Small intestine (tissue), 7 donors: Measurements from ENCODE around the gene CD81. TPM values are rescaled to one million over a fixed set of nuclear protein-coding genes. Genes with fewer than 3 reads are reported as not detected.

ENCODE experiments used
- DNase-seq, 2 donors: peaks; one replicate each; pipeline versions ENCODE4 v3.0.0 to v3.0.0-alpha.2; 2013
- FAIRE-seq: peaks from 2 replicates; lab custom pipeline; 2012; peaks lifted over from hg19 to GRCh38; lab: Jason Lieb, UNC
- H3K27ac ChIP-seq, 3 donors: one replicate each; pipeline ENCODE4 v1.5.1; 2013; ENCODE audit warnings: low read length in 2 of 3, mild to moderate bottlenecking in 2 of 3, control low read depth in 1 of 3, inconsistent platforms in 1 of 3, low read depth in 1 of 3, moderate library complexity in 1 of 3
- H3K27me3 ChIP-seq, 3 donors: one replicate each; pipeline ENCODE4 v1.6.1; 2013; ENCODE audit warnings: low read length in 3 of 3, inconsistent platforms in 1 of 3; ENCODE audit not compliant: control insufficient read depth in 3 of 3, insufficient read depth in 3 of 3
- H3K36me3 ChIP-seq, 3 donors: one replicate each; pipeline ENCODE4 v1.6.1; 2013; ENCODE audit warnings: low read length in 3 of 3, inconsistent platforms in 1 of 3, low read depth in 1 of 3, mild to moderate bottlenecking in 1 of 3, moderate library complexity in 1 of 3; ENCODE audit not compliant: control insufficient read depth in 3 of 3, insufficient read depth in 2 of 3
- H3K4me1 ChIP-seq, 3 donors: one replicate each; pipeline ENCODE4 v1.6.1; 2013; ENCODE audit warnings: low read length in 2 of 3, inconsistent platforms in 1 of 3, low read depth in 1 of 3, mild to moderate bottlenecking in 1 of 3, moderate library complexity in 1 of 3; ENCODE audit not compliant: control insufficient read depth in 3 of 3, insufficient read depth in 2 of 3
- H3K4me3 ChIP-seq, 3 donors: one replicate each; pipeline ENCODE4 v1.5.1; 2013; ENCODE audit warnings: low read length in 3 of 3, control low read depth in 1 of 3, inconsistent platforms in 1 of 3, low read depth in 1 of 3, mild to moderate bottlenecking in 1 of 3, moderate library complexity in 1 of 3
- H3K9me3 ChIP-seq, 2 donors: one replicate each; pipeline ENCODE4 v1.6.1; 2013; ENCODE audit warnings: low read depth in 1 of 2, low read length in 1 of 2; ENCODE audit not compliant: control insufficient read depth in 2 of 2, insufficient read depth in 1 of 2
- WGBS, 3 donors: extraction: QIAGEN DNeasy Blood & Tissue Kit; methylation state at CpG; one replicate each; pipeline ENCODE4 v1.1.7; 2013; 5-methylcytosine and 5-hydroxymethylcytosine counted together
- polyA plus RNA-seq, 4 donors: library from polyadenylated mRNA; stranded (reverse) in 3 of 4; unstranded in 1 of 4; fragments of 200-250 nt in 3 of 4; fragments of 120-200 nt in 1 of 4; gene quantifications; one replicate each; pipeline versions ENCODE4 v1.2.1 to v1.2.3, GENCODE V29; 2013
- donor health status: healthy with polysubstance abuse.
- donor health status: control.
- donor health status: control.
- donor health status: Bipolar disorder and iron deficiency.
- donor health status: healthy.

CD81 gene
- polyA plus RNA-seq, 4 donors: 11.0 to 285 (median 134) TPM

DNA sequence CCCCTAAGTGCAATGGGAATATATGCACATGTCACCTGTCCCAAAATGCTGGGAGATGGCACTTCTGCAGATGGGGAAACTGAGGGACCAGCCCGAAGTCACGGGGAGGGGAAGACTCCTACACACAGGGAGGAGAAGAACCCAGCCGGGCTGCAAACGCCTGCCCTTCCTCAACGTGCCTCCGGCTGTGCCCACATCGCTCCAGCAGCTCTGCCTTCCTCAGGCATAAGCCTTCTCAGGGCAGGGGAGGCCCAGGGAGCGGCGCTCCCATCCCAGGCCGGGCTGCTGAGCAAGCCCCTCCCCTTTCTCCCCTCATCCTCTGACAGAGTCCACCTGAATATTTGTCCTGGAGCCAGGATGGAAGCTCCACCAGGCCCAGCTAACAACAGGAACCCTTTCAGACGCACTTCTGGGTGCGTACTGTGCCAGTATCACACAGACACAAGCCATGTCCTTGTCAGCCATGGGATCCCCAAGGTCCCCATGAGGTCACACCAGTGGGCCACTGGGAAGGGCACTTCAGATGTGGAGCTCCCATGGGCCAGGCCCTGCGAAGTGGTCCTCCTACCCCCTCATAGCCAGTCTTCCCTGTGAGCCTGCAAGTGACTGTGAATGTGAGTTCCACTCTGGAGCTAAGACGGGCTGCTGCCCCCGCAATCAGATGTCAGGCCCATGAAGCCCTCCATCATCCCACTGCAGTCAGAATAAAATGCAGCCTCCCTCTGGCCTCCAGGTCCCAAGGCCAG lies 2.5 kb upstream of the CD81 start:
- Histone ChIP-seq H3K4me1 (peaks cover 0 to 9% (median 0%) of the 10 kb centered on the region in 3 donors), H3K9me3 (no peaks in the 10 kb centered on the region), H3K36me3 (peaks cover 0 to 5% (median 0%) of the 10 kb centered on the region in 3 donors), H3K27ac (no peak overlapping the region), H3K27me3 (no peaks in the 10 kb centered on the region), H3K4me3 (no peak overlapping the region)
- no peak for FAIRE-seq
- no peak for DNase-seq
- WGBS, 3 donors: 92 to 95% (median 93%) methylated on average over 15 of the region's 15 CpGs

DNA sequence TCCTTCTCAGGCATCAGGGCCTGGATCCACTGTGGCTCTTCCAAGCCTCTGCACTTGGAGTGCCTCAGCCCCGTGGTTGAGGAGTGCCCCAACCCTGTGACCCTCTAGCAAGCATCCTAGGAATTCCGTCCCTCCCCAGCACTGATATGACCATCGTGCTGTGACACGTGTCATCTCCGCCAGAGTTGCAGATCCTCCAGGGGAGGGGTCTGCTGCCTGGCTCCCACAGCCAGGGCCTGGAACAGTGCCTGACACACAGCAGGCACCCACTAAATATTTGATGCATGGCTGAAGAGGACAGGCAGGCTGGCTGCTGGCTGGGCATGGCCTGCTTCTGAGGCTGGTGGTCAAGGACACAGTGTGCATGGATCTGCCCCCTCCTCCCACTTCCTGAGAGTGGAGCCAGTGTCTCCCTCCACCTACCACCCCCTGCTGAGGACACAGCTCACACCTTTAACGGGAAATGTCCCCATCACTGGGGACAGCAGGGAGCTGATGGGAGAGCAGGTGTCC lies 1.7 kb upstream of the CD81 start:
- peaks cover 0 to 13% (median 0%) of the 10 kb centered on the region in 3 donors for H3K36me3 ChIP-seq
- no peaks in the 10 kb centered on the region for H3K27me3 ChIP-seq
- peaks cover 0 to 14% (median 0%) of the 10 kb centered on the region in 3 donors for H3K4me1 ChIP-seq
- DNase-seq (no peak), FAIRE-seq (no peak)
- no peak overlapping the region for H3K27ac ChIP-seq
- H3K4me3 ChIP-seq: no peak overlapping the region
- no peaks in the 10 kb centered on the region for H3K9me3 ChIP-seq
- 58 to 74% (median 68%) methylated on average over 6 of the region's 6 CpGs for WGBS, 3 donors

DNA sequence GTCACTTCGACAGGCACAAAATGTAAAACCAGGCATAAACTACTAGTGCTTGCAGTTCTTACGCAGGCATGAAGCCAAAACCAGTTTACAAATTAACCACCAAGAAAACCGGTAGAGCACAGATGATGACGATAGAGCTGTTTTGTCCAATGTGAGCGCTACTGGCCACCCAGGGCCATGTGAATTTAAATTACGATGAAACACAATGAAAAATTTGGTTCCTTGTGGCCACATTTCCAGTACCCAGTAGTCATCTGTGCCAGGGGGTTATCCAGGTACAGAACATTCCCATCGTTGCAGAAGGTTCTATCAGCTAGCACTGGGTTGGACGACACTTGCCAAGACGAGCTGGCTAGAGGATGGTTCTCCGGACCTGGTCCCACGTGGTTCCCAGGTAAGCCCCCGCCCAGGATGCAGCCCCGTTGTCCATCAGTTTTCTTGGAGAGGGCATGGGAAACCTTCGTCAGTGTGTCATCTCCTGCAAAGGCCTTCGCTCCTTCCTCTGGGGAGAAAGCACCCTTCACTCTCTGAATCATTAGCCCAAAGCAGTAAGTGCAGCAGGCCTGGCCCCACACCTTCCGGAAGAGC lies 1.1 kb upstream of the CD81 start:
- H3K4me3 ChIP-seq: no peak overlapping the region
- peaks cover 0 to 5% of the 10 kb centered on the region in 2 donors for H3K9me3 ChIP-seq
- WGBS, 3 donors: 24 to 72% (median 46%) methylated on average over 16 of the region's 16 CpGs
- peak; percentile 46 to 55 for DNase-seq
- H3K4me1 ChIP-seq: peaks cover 0 to 14% (median 0%) of the 10 kb centered on the region in 3 donors
- H3K36me3 ChIP-seq: peaks cover 0 to 20% (median 0%) of the 10 kb centered on the region in 3 donors
- FAIRE-seq: no peak
- no peak overlapping the region for H3K27ac ChIP-seq
- no peaks in the 10 kb centered on the region for H3K27me3 ChIP-seq

DNA sequence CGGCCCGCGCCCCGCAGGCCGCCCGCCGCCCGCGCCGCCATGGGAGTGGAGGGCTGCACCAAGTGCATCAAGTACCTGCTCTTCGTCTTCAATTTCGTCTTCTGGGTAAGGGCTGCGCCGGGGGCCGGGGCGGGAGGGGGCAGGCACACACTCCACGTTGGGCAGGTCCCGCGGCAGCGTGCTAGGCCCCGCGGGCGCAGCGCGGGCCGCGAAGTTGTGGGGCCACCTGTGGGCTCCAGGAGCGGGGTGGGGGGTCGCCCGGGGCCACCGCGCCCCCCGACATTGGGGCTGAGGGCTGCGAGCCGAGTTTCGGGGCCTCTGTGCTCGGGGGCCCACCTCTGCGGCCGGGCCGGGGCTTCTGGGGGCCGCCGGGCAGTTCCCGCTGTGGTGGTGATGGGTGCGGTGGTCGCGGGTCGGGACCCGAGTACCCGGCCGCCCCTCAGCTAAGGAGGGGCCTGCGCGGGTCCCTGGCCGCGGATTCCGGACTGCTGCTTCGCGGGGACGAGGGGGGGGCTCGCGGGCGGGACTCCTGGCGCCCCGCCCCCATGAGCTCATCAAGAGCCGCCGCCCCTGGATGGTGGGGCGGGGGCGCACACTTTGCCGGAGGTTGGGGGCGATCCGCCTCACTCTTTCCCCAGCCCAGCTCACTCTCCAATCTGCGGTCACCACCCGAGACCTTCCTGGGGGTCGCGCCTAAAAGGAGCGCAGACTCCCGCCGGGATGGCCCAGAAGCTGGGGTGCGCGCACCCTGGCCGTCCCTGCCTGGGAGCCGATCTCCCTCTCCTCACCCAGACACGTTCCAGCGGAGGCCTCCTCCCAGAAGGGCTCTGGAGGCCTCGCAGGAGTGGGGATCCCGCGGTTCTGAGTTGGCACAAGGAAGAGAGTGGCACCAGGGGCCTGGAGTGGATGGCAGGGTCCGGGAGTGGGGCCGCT lies 667 bp downstream of the CD81 start:
- 1% methylated on average over 30 to 88 of the region's 88 CpGs for WGBS, 3 donors
- FAIRE-seq (no peak), DNase-seq (peak in 1 of 2 donors; percentile 83)
- Histone ChIP-seq H3K27ac (peak overlapping the region; percentile 60 to 86 (median 80)), H3K27me3 (no peaks in the 10 kb centered on the region), H3K9me3 (peaks cover 0 to 11% of the 10 kb centered on the region in 2 donors), H3K4me3 (peak overlapping the region; percentile 78 to 81 (median 79)), H3K36me3 (peaks cover 0 to 37% (median 0%) of the 10 kb centered on the region in 3 donors), H3K4me1 (peaks cover 0 to 21% (median 0%) of the 10 kb centered on the region in 3 donors)

DNA sequence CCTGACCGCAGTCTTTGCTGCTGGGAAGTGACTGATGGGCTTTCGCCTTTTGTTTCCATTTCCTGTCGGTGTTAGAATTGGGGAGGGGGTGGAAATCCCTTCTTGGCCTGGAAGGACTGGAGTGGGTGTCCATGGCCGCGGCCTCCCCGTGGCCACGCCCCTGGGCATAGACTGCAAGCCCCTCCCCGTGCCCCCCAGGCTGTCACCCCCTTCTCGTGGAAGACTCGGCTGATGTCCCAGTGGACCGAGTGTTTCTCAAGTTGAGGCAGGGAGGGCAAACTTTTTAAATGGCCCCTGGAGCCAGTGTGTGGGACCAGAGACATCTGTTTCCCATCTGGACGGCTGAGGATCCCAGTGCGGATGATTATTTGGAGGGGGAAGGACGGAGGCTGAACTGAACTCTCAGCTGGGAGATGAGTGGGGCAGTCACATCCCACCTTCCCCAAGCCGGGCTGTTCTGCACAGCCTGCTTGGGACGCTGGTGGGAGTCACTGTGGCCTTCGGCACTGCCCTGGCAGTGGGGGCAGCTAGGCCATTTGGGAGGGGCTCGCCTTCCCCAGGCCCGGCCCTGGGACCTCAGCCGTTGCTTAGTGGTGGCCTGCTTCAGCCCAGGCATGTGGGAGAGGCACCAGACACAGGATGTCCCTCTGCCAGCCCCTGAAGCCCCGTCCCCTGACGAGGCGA lies 1.6 kb downstream of the CD81 start:
- FAIRE-seq: no peak
- peak overlapping the region; percentile 78 to 81 (median 79) for H3K4me3 ChIP-seq
- peaks cover 0 to 26% (median 0%) of the 10 kb centered on the region in 3 donors for H3K4me1 ChIP-seq
- no peaks in the 10 kb centered on the region for H3K27me3 ChIP-seq
- WGBS, 3 donors: 23 to 51% (median 47%) methylated on average over 22 to 23 of the region's 23 CpGs
- peaks cover 0 to 46% (median 0%) of the 10 kb centered on the region in 3 donors for H3K36me3 ChIP-seq
- H3K27ac ChIP-seq: peak overlapping the region; percentile 28 to 86 (median 80)
- peak in 1 of 2 donors; percentile 54 for DNase-seq
- H3K9me3 ChIP-seq: peaks cover 0 to 11% of the 10 kb centered on the region in 2 donors

DNA sequence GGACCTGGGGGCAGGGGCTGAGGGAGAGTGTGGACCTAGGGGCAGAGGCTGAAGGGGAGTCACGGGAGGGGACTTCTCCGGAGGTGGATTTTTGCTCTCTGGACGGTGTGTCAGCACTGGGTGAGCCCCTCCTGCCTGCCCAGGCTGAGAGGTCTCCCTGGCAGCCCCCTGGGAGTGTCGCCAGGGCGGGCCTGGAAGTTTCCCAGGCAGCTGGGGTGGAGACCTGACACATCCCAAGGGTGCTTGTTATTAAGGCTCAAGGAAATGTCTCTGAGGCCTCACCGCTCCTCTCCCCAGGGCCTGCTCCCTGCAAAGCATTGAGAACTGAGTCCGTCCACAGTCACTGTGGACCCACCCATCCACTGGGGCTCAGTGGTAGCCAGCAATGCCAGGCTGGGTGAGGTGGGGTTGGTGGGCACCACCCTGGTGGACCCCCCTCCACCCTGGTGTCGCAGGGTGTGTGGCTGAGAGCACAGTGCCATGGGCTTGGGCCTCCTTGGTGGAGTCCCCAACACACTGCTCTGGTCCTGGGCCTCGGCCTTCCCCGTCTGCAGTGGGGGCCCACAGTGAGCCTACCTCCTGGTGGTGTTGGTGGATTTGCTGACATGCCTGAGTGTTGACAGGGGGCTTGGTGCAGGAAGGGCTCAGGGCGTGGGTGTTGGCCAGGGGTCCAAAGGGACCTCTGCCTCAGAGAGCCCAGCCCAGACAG lies 2.5 kb downstream of the CD81 start:
- Histone ChIP-seq H3K27ac (peak overlapping the region in 2 of 3 donors; percentile 39 to 80), H3K9me3 (peaks cover 0 to 11% of the 10 kb centered on the region in 2 donors), H3K4me1 (peaks cover 0 to 26% (median 0%) of the 10 kb centered on the region in 3 donors), H3K36me3 (peaks cover 0 to 47% (median 0%) of the 10 kb centered on the region in 3 donors), H3K27me3 (no peaks in the 10 kb centered on the region), H3K4me3 (no peak overlapping the region)
- FAIRE-seq: no peak
- DNase-seq: peak in 1 of 2 donors; percentile 39
- 59 to 89% (median 84%) methylated on average over 9 to 11 of the region's 11 CpGs for WGBS, 3 donors

DNA sequence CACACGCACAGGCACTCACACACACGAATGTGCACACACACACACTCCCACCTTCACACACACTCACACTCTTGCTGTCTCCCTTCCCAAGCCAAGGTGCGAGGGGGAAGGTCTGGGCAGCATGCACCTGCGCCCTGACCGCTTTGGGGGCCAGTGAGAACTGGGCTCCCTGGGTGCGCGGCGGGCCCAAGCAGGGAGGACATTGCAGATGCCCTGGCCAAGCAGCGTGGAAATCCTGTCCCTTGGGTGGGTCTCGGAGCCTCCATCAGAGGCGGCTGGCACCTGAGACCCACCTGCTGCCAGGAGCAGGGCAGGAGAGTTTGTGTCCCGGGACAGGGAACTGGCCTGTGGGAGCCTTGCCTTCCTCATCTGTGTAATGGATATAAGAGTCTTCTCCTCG lies 3.3 kb downstream of the CD81 start:
- no peak for DNase-seq
- FAIRE-seq: no peak
- Histone ChIP-seq H3K4me1 (peaks cover 0 to 26% (median 0%) of the 10 kb centered on the region in 3 donors), H3K27ac (peak overlapping the region in 2 of 3 donors; percentile 44 to 80), H3K9me3 (peaks cover 0 to 11% of the 10 kb centered on the region in 2 donors), H3K36me3 (peaks cover 0 to 53% (median 0%) of the 10 kb centered on the region in 3 donors), H3K4me3 (no peak overlapping the region), H3K27me3 (no peaks in the 10 kb centered on the region)
- WGBS, 3 donors: 73 to 80% (median 77%) methylated on average over 13 of the region's 13 CpGs
